D341Med (cell line): Measurements from ENCODE around the gene NXPE1.
"Not testable (repeated sequence)": the region's sequence is repeated elsewhere in the genome, so short reads cannot be mapped to it uniquely, and the experiment has no call there.

Experiments
- DNase-seq: peaks from one replicate; pipeline ENCODE4 v3.0.0; 2012; ENCODE audit warnings: low spot score

Gene NXPE1

DNA sequence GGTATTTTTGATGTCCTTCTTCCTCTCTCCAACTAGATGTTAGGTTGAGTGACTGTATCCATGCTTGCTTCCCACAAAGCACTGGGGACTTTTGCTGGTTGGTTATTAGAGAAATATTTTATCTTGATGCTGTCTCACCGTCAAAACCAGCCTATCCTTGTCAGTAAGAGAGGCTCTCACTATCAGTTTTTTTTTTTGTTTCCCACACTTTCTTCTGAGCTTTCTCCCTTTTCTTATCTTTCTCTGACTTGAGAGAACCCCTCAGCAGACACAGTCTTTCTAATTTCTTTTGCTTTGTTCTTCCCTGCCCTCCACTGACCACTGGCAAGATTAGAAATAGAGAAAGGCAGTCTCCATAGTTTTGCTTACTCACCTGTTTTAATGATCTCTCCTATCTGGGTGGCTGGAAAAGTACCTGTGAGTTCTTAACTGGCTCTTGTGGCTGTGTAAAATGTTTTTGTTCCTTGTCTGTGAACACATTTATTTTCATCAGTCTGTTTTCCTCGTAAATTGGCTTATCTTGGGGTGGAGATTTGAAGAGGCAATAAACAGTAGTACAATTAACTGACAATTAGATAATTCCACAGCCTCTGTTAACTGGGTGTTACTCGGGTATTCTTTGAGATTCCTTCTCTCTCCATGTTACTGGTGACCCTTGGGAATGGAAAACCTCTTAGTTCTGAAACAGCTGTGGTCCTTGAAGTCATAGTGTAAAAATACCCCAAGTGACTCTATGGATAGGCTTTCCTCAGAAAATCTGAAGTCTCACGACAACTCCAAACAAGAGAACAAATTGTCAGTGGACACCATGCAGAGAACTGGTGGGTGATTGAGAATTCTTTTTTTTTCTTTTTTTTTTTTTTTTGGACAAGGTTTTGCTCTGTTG lies at the start of gene NXPE1:
Gene NXPE1 (minus strand): TSS at position 457 of the 886 bp plus-strand sequence. CDS start 8,680 bp downstream, outside the sequence.
- no peak for DNase-seq

GRCh38 chr11:114609429-114609828 lies 49.7 kb upstream of the NXPE1 start:
- no peak for DNase-seq

DNA sequence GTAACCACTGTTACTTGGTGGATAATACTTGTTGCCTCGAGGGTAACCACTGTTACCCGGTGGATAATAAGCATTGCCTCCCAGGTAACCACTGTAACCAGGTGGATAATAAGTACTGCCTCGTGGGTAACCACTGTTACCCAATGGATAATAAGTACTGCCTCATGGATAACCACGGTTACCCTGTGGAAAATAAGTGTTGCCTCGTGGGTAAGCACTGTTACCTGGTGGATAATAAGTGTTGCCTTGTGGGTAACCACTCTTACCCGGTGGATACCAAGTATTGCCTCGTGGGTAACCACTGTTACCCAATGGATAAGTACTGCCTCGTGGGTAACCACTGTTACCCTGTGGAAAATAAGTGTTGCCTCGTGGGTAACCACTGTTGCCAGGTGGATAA lies 48.9 kb upstream of the NXPE1 start:
- not testable (repeated sequence) for DNase-seq

DNA sequence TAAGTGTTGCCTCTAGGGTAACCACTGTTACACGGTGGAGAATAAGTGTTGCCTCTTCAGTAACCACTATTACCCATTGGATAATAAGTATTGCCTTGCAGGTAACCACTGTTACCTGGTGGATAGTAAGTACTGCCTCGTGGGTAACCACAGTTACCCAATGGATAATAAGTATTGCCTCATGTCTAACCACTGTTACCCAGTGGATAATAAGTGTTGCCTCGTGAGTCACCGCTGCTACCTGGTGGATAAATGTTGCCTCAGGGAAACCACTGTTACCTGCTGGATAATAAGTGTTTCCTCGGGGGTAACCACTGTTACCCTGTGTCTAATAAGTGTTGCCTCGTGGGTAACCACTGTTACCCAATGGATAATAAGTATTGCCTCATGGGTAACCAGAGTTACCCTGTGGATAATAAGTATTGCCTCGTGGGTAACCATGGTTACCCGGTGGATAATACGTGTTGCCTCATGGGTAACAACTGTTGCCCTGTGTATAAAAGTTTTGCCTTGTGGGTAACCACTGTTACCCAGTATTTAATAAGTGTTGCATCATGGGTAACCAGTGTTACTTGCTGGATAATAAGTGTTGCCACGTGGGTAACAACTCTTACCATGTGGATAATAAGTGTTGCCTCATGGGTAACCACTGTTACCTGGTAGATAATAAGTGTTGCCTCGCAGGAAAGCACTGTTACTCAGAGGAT lies 48.2 kb upstream of the NXPE1 start:
- DNase-seq, result no peak

DNA sequence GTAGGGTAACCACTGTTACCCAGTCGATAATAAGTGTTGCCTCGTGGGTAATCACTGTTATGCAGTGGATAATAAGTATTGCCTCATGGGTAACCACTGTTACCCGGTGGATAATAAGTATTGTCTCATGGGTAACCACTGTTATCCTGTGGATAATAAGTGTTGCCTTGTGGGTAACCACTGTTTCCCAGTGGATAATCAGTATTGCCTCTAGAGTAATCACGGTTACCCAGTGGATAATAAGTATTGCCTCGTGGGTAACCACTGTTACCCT lies 47.1 kb upstream of the NXPE1 start:
- DNase-seq, result not testable (repeated sequence)

- DNase-seq, result no peak
These were observed 46.5 kb upstream of the NXPE1 start for GRCh38 chr11:114606003-114606801.

- DNase-seq, result no peak
These were observed 45.7 kb upstream of the NXPE1 start for GRCh38 chr11:114605370-114605769.

DNA sequence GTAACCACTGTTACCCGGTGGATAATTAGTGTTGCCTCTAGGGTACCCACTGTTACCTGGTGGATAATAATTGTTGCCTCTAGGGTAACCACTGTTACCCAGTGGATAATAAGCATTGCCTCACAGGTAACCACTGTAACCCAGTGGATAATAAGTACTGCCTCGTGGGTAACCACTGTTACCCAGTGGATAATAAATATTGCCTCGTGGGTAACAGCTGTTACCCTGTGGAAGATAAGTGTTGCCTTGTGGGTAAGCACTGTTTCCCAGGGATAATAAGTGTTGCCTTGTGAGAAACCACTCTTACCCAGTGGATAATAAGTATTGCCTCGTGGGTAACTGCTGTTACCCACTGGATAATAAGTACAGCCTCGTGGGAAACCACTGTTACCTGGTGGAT lies 45.2 kb upstream of the NXPE1 start:
- DNase-seq, result no peak

DNA sequence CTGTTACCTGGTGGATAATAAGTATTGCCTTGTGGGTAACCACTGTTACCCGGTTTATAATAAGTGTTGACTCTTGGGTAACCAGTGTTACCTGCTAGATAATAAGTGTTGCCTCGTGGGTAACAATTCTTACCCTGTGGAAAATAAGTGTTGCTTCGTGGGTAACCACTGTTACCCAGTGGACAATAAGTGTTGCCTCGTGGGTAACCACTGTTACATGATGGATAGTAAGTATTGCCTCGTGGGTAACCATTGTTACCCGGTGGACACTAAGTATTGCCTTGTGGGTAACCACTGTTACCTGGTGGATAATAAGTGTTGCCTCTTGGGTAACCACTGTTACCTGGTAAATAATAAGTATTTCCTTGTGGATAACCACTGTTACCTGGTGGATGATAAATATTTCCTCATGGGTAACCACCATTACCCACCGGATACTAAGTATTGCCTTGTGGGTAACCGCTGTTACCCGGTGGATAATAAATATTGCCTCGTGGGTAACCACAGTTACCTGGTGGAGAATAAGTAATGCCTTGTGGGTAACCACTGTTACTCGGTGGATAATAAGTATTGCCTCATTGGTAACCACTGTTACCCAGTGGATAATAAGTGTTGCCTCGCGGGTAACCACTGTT lies 44.6 kb upstream of the NXPE1 start:
- DNase-seq, result no peak

GRCh38 chr11:114603151-114603550 lies 43.5 kb upstream of the NXPE1 start:
- DNase-seq, result not testable (repeated sequence)

DNA sequence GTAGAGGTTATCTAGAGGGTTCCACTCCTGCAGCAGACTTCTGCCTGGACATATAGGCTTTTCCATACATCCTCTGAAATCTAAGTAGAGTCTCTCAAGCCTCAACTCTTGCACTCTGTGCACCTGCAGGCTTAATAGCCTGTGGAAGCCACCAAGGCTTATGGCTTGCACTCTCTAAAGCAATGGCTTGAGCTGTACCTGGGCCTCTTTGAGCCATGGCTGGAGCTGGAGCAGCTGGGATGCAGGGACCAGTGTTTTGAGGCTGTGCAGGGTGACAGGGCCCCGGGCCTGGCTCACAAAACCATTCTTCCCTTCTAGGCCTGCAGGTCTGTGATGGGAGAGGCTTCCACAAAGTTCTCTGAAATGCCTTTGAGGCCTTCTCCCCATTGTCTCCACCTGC lies 38.8 kb upstream of the NXPE1 start:
- no peak for DNase-seq

- DNase-seq, result no peak
These were observed 36.7 kb upstream of the NXPE1 start for GRCh38 chr11:114596175-114596919.

GRCh38 chr11:114595571-114595970 lies 35.9 kb upstream of the NXPE1 start, which contains the start of gene NXPE4:
NXPE4 (minus strand) TSS chr11:114595786; CDS start chr11:114594759, 1,027 bp downstream.
- DNase-seq, result no peak

- DNase-seq, result no peak
These were observed 35.0 kb upstream of the NXPE1 start for GRCh38 chr11:114594703-114595102.

- DNase-seq, result no peak
These were observed 27.8 kb upstream of the NXPE1 start for GRCh38 chr11:114587398-114587953.

DNA sequence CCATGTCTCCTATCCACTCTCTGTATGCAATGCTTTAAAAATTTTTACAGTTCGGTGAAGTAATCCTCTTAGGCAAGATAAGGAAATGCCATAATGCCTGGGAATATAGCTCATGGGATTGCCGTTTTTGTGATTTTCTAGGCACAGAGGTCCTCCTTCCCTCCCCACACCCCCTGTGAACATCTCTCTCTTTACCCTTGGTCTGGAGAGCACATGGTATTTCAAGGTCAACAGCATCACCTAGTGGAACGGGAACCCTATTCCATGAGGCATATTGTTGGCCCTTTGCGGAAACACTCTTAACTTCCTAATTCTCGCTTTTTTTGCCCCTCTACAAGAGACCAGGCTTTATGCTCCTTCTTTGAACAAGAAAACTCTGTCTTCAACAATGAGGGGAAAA lies 27.1 kb upstream of the NXPE1 start:
- no peak for DNase-seq

- no peak for DNase-seq
These were observed 12.0 kb upstream of the NXPE1 start for GRCh38 chr11:114571712-114572111.

DNA sequence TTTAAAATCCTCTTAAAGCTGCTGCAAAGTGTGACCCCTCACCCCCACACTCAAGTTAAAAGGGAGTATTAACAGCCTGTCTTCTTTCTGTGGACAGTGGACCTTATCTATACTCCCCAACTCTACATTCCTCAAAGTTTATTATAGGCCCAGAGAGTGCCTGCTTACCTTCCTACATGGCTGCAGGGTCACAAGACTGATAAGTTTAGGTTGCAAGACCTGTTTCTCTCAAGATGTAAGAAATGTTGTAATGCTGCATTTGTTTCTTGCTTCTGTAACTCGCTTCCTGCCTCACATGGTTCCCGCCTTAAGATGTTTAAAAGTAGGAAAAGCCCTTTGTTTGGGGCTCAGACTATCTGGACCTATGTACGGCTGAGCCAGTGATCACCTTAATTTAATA lies 10.1 kb upstream of the NXPE1 start:
- no peak for DNase-seq

DNA sequence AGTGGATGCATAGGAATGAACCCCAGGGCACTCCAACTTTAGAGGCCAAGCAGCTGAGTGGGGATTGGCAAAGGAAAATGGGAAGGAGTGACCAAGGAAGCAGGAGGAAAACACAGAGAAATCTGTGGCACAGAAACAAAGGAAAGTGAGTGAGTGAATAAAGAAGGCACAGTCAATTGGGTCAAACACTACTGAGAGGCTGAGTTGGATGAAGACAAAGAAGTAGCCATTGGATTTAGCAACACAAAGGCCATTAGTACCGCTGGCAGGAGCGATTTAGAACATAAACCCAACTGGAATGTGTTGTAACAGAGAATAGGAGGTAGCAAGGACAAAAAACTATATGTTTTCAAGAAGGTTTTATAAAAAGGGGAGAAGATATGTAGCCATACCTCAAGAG lies 6.6 kb upstream of the NXPE1 start:
- DNase-seq, result no peak

DNA sequence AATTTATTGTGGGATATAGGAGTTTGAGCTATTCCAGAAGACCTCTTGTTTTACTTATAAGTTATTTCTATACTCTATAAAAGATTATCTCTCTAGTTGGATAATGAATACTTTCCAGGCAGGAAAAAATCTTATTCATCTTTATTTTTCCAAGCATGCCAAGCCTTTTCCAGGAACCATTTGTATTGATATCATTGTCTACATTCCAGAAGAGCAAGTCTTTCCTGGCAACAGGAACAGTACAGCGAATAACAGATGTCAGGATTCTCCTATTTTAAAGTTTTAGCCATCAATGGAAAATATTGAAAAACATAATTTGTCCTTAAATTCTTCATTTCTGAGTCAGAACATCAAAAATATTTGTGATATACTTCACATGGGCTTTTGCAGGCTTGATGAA lies 5.2 kb upstream of the NXPE1 start:
- no peak for DNase-seq

DNA sequence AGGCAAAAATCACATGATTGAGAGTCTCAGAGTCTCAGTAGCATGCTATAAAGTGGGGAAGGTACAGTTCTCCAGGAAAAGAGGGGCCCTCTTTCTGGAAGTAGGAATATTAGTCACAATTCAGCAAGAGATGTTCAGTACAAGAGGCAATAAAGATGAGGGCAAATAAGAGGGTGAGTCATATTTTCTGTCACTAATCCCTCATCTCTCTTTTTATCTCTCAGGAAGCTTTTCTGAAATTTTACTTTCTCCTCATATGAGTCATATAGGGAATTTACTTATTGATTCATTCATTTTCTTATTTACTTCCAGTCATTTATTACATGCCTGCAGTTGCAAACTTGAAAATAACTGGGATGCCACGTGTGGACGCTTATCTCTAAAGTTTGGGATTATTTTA lies 3.4 kb upstream of the NXPE1 start:
- no peak for DNase-seq
